HepG2 (cell line): Measurements from ENCODE around the gene LRRC4. TPM values are rescaled to one million over a fixed set of nuclear protein-coding genes. Genes with fewer than 3 reads are reported as not detected.

Experiments
- ATAC-seq: fragments of 200-7000 bp; cut with Tn5 transposase; 3 replicates; pipeline ENCODE4 v1.9.1; 2020; ENCODE audit warnings: mild to moderate bottlenecking, moderate library complexity
- BruUV-seq: library from RNA; stranded (reverse); fragments of 400-500 nt; replicated peaks from 2 replicates; lab custom pipeline; 2021; lab: Mats Ljungman, UMichigan
- CTCF ChIA-PET: fragments of 300-600 bp; formaldehyde crosslinking; extraction: SDS; loops from one replicate; lab custom pipeline; 2021; ENCODE audit warnings: low total read pairs, inconsistent platforms, low intra/inter-chr PET ratio; lab: Yijun Ruan, JAX
- POLR2A ChIA-PET: fragments of 350-600 bp; sonication (Branson Sonifier 250); formaldehyde crosslinking; loops from one replicate; lab custom pipeline; 2020; ENCODE audit warnings: antibody characterized with exemption, inconsistent platforms; lab: Yijun Ruan, JAX
- DNase-seq: peaks from one replicate; pipeline ENCODE4 v3.0.0-alpha.2; 2015; ENCODE audit warnings: low spot score
- FAIRE-seq: peaks from 3 replicates; lab custom pipeline; 2011; peaks lifted over from hg19 to GRCh38; lab: Jason Lieb, UNC
- H2AFZ ChIP-seq: one replicate; pipeline ENCODE4 v1.6.1; 2011; ENCODE audit warnings: low read length, inconsistent platforms
- H3K27ac ChIP-seq: fragments of 300-600 bp; 3 replicates; pipeline ENCODE4 v1.8.0; 2011; ENCODE audit warnings: mixed run types, mild to moderate bottlenecking, mixed read lengths, low read length, inconsistent platforms; ENCODE audit not compliant: insufficient read depth; ENCODE audit errors: extremely low read length
- H3K27me3 ChIP-seq, 2 experiments: fragments of 200-600 bp in 1 of 2; 2 replicates in 1 of 2; 3 replicates in 1 of 2; pipeline versions ENCODE4 v1.6.0 to v1.8.0; 2011; ENCODE audit warnings: low read length in 2 of 2, mild to moderate bottlenecking in 2 of 2, moderate library complexity in 2 of 2, inconsistent platforms in 1 of 2; ENCODE audit not compliant: insufficient read depth in 2 of 2, control insufficient read depth in 1 of 2
- H3K36me3 ChIP-seq, 2 experiments: fragments of 200-600 bp in 1 of 2; replicated peaks in 1 of 2; 2 replicates in 1 of 2; 3 replicates in 1 of 2; pipeline versions ENCODE4 v1.5.1 to v1.8.0; 2011; ENCODE audit warnings: low read length in 2 of 2, inconsistent platforms in 1 of 2; ENCODE audit not compliant: insufficient read depth in 2 of 2, control insufficient read depth in 1 of 2
- H3K4me1 ChIP-seq: 2 replicates; pipeline ENCODE4 v1.5.1; 2012; ENCODE audit warnings: low read length, inconsistent platforms; ENCODE audit not compliant: insufficient read depth
- H3K4me2 ChIP-seq: 2 replicates; pipeline ENCODE4 v1.6.0; 2011; ENCODE audit warnings: low read depth, low read length, inconsistent platforms
- H3K4me3 ChIP-seq, 3 experiments: fragments of 200-600 bp in 1 of 3; sonication (generic), shearing (Covaris generic) in 1 of 3; replicated peaks in 1 of 3; 2 replicates each; pipeline ENCODE4 v1.5.1; 2011 to 2016; ENCODE audit warnings: low read length in 3 of 3, inconsistent platforms in 2 of 3, low read depth in 2 of 3, mild to moderate bottlenecking in 2 of 3, control low read depth in 1 of 3, mixed read lengths in 1 of 3; ENCODE audit not compliant: insufficient read depth in 1 of 3
- H3K79me2 ChIP-seq: one replicate; pipeline ENCODE4 v1.6.1; 2011; ENCODE audit warnings: low read length, inconsistent platforms; ENCODE audit not compliant: insufficient read depth
- H3K9ac ChIP-seq: 2 replicates; pipeline ENCODE4 v1.6.0; 2011; ENCODE audit warnings: mild to moderate bottlenecking, low read depth, low read length, inconsistent platforms; ENCODE audit not compliant: insufficient read depth
- H3K9me3 ChIP-seq: 2 replicates; pipeline ENCODE4 v1.5.1; 2012; ENCODE audit warnings: mild to moderate bottlenecking, low read length
- H4K20me1 ChIP-seq: 2 replicates; pipeline ENCODE4 v1.6.0; 2011; ENCODE audit warnings: inconsistent platforms, mild to moderate bottlenecking, low read length, moderate library complexity; ENCODE audit not compliant: insufficient read depth
- ASH2L ChIP-seq: fragments of 300-600, 200-600 bp; sonication (generic); IDR thresholded peaks from 2 replicates; pipeline ENCODE4 v1.7.0; 2017; ENCODE audit warnings: low read depth, mild to moderate bottlenecking, moderate library complexity, mixed read lengths, low read length; ENCODE audit not compliant: insufficient read length
- BHLHE40 ChIP-seq: IDR thresholded peaks from 2 replicates; pipeline ENCODE4 v1.6.1; 2011; ENCODE audit warnings: low read length, improper control_type of control experiment
- CREB1 ChIP-seq, 2 experiments: fragments of 450-650 bp in 1 of 2; IDR thresholded peaks; 2 replicates each; pipeline ENCODE4 v1.6.1; 2016 to 2017; ENCODE audit warnings: control low read depth in 1 of 2, mild to moderate bottlenecking in 1 of 2, missing compliant biosample characterization in 1 of 2, missing genetic modification characterization in 1 of 2
- ETS1 ChIP-seq: sonication (generic); formaldehyde crosslinking; IDR thresholded peaks from 2 replicates; pipeline ENCODE4 v1.4.0; 2020; ENCODE audit warnings: missing genetic modification reagents
- FOXP1 ChIP-seq, 2 experiments: fragments of 450-650 bp in 1 of 2; IDR thresholded peaks; 2 replicates each; pipeline ENCODE4 v1.6.1; 2017 to 2018; ENCODE audit warnings: antibody characterized with exemption in 1 of 2
- HMG20B ChIP-seq: conservative IDR thresholded peaks from 2 replicates; pipeline ENCODE4 v1.6.1; 2016; ENCODE audit warnings: missing genetic modification reagents, missing compliant biosample characterization
- MAFK ChIP-seq, 2 experiments: IDR thresholded peaks in 1 of 2; conservative IDR thresholded peaks in 1 of 2; 2 replicates each; pipeline ENCODE4 v1.6.1; 2011; ENCODE audit warnings: improper control_type of control experiment in 2 of 2, low read length in 2 of 2
- MIER2 ChIP-seq: IDR thresholded peaks from 2 replicates; pipeline ENCODE4 v1.6.1; 2016; ENCODE audit warnings: missing biosample characterization, missing genetic modification reagents
- MLLT10 ChIP-seq: sonication (generic); formaldehyde crosslinking; IDR thresholded peaks from 2 replicates; pipeline ENCODE4 v1.4.0; 2020; ENCODE audit warnings: missing genetic modification reagents
- MLX ChIP-seq: IDR thresholded peaks from 2 replicates; pipeline ENCODE4 v1.6.1; 2016
- NFATC3 ChIP-seq: sonication (generic); formaldehyde crosslinking; IDR thresholded peaks from 2 replicates; pipeline ENCODE4 v1.5.1; 2020; ENCODE audit warnings: mild to moderate bottlenecking, missing genetic modification reagents
- PRDM15 ChIP-seq: sonication (generic); formaldehyde crosslinking; IDR thresholded peaks from 2 replicates; pipeline ENCODE4 v1.4.0; 2020; ENCODE audit warnings: missing genetic modification reagents
- SYNCRIP ChIP-seq: fragments of 200-400 bp; formaldehyde crosslinking; IDR thresholded peaks from 2 replicates; pipeline ENCODE4 v1.6.1; 2018; ENCODE audit warnings: mild to moderate bottlenecking, low read depth, low read length; ENCODE audit not compliant: insufficient read depth
- TOPORS ChIP-seq: sonication (generic); formaldehyde crosslinking; IDR thresholded peaks from 2 replicates; pipeline ENCODE4 v1.8.0; 2023; ENCODE audit warnings: mild to moderate bottlenecking, missing genetic modification reagents
- ZC3H4 ChIP-seq: sonication (generic); formaldehyde crosslinking; IDR thresholded peaks from 2 replicates; pipeline ENCODE4 v1.4.0; 2020; ENCODE audit warnings: missing genetic modification reagents, borderline replicate concordance
- ZNF430 ChIP-seq: sonication (generic); formaldehyde crosslinking; IDR thresholded peaks from 2 replicates; pipeline ENCODE4 v1.9.0; 2021; ENCODE audit warnings: mild to moderate bottlenecking, missing genetic modification reagents
- ZNF432 ChIP-seq: sonication (generic); formaldehyde crosslinking; IDR thresholded peaks from 2 replicates; pipeline ENCODE4 v1.5.0; 2020; ENCODE audit warnings: missing genetic modification reagents, mild to moderate bottlenecking, borderline replicate concordance
- ZNF563 ChIP-seq: sonication (generic); formaldehyde crosslinking; IDR thresholded peaks from 2 replicates; pipeline ENCODE4 v1.8.0; 2022; ENCODE audit warnings: mild to moderate bottlenecking, moderate library complexity, missing genetic modification reagents
- WGBS: methylation state at CpG from one replicate; pipeline ENCODE4 v1.1.6; 2017; ENCODE audit warnings: low lambda C conversion rate; 5-methylcytosine and 5-hydroxymethylcytosine counted together
- in situ Hi-C: cut with HindIII; loops from 2 replicates; pipeline ENCODE4 v1.10.0; 2017; ENCODE audit warnings: low pct_unique_long_range_greater_than_20kb; ENCODE audit not compliant: extremely low pct_ligation_motif_present
- intact Hi-C: fragments of 100-400 bp; cut with micrococcal nuclease; formaldehyde crosslinking; loops from one replicate; pipeline ENCODE4 v1.10.0; 2022; ENCODE audit not compliant: unreplicated experiment
- polyA plus RNA-seq, 8 experiments: library from polyadenylated mRNA; depleted of rRNA in 3 of 8; stranded (reverse) in 7 of 8; unstranded in 1 of 8; fragments of >200 nt; fragmentation: Illumina TruSeq in 4 of 8; extraction: Trizol in 4 of 8; gene quantifications; 2 replicates each; pipeline versions ENCODE4 v1.2.1 to v1.2.3, GENCODE V29; 2011 to 2016; ENCODE audit warnings: low read depth in 4 of 8, missing spikeins in 1 of 8, mixed read lengths in 1 of 8; ENCODE audit not compliant: insufficient read depth in 1 of 8
- total RNA-seq, 5 experiments: library from RNA; depleted of rRNA; stranded (reverse); fragments of >200 nt; fragmentation: Illumina TruSeq; extraction: Trizol; gene quantifications; 2 replicates each; pipeline ENCODE4 v1.2.3, GENCODE V29; 2016; ENCODE audit warnings: low read depth in 1 of 5

The LRRC4 gene
- total and polyA plus RNA-seq, 2 of the 13 experiments (the other 11 are each of a cell fraction or from before 2014, with no cell fraction given) = not detected

- no peak for TF ChIP-seq ZNF432
- TF ChIP-seq NFATC3 (CRISPR knock-in tag) = no peak
- no peak for TF ChIP-seq SYNCRIP
- no peak for TF ChIP-seq ETS1
- TF ChIP-seq HMG20B (CRISPR knock-in tag) = no peak
- no peak for TF ChIP-seq ASH2L
- no peak for TF ChIP-seq MLX (CRISPR knock-in tag)
- no peak for TF ChIP-seq TOPORS (CRISPR knock-in tag)
- no peak for TF ChIP-seq ZNF430 (CRISPR knock-in tag)
These were observed 37.2 kb downstream of the LRRC4 start (continued) for GRCh38 chr7:127993987-127994386.

- 96% methylated on average over 6 of the region's 6 CpGs for WGBS
- H2AFZ ChIP-seq = no peak overlapping the region
- ChIA-PET CTCF (no interaction called here), POLR2A (no interaction called here)
- intact Hi-C loops (no loop called here), in situ Hi-C loops (no loop called here)
- H3K9me3 ChIP-seq = no peaks in the 10 kb centered on the region
- peaks cover 24% of the 10 kb centered on the region for H3K4me1 ChIP-seq
- FAIRE-seq (no peak), DNase-seq (no peak), ATAC-seq (no peak)
- H3K4me3 ChIP-seq = no peak overlapping the region
- H3K36me3 ChIP-seq = peaks cover 11 to 71% of the 10 kb centered on the region in 2 experiments
- 0 out of 2 replicates have a peak, but pooled peaks cover 4% of the 10 kb centered on the region for H4K20me1 ChIP-seq
- BruUV-seq = no TSS peak
- no peaks in the 10 kb centered on the region for H3K79me2 ChIP-seq
- no peak overlapping the region for H3K27ac ChIP-seq
- no peaks in the 10 kb centered on the region for H3K27me3 ChIP-seq
- H3K9ac ChIP-seq = no peak overlapping the region
- H3K4me2 ChIP-seq = no peak overlapping the region
- TF ChIP-seq MLLT10 = no peak
- TF ChIP-seq ZC3H4 (CRISPR knock-in tag) = no peak
- TF ChIP-seq FOXP1 (IDR thresholded peaks at IDR 0.05) = no peak
- no peak for TF ChIP-seq FOXP1 (CRISPR knock-in tag; IDR thresholded peaks at IDR 0.05)
- no peak for TF ChIP-seq MIER2 (CRISPR knock-in tag)
- TF ChIP-seq MAFK (conservative IDR thresholded peaks at IDR 0.05 in 1 of 2, IDR thresholded peaks at IDR 0.05 in 1 of 2; ENCODE audit: low read length in 2 of 2) = no peak
- TF ChIP-seq ZNF563 (CRISPR knock-in tag) = no peak
- no peak for TF ChIP-seq PRDM15 (CRISPR knock-in tag)
- no peak for TF ChIP-seq CREB1 (IDR thresholded peaks at IDR 0.05)
- no peak for TF ChIP-seq CREB1 (CRISPR knock-in tag; IDR thresholded peaks at IDR 0.05)
- TF ChIP-seq BHLHE40 = no peak
These were observed 37.9 kb downstream of the LRRC4 start for GRCh38 chr7:127993317-127993716.
